ENCODE measurements around the gene ZNF23.

ZNF23 gene

DNA sequence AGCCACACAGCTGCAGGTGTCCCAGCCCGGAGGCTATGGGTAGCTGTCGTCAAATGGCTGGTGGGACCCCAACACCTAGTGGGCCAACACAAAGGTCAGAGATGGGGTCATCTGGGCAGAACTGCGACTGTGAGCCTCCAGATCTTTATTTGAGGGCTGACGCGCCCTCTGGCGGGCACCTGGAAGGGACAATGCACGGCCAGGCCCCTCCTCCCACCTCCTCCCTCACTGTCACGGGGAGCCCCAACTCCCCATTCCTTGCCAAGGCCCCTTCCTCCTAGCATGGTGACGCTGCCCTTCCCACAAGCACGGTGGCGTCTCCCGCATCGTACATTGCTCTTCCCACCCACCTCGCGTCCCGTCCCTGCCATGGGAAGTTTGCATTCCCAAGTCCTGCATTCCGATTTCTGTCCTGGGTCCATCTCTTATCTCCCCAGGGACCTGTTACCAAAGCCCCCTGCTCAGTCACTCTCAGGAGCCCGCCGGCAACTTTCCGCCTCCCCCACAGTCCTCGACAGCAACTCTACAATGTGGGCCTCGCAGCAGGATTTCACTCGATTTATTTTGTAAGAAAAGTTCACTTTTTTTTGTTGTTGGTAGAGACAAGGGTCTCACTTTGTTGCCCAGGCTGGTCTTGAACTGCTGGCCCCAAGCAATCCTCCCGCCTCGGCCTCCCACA, 21.2 kb downstream of the ZNF23 start:
- no peak overlapping the region for H3K9ac ChIP-seq (ENCODE audit: low read length)
- peaks cover 0 to 4% of the 10 kb centered on the region in 2 donors for H3K27me3 ChIP-seq (ENCODE audit: control insufficient read depth in 1 of 2, insufficient read depth in 2 of 2, low read length in 2 of 2)
- no peaks in the 10 kb centered on the region for H3K36me3 ChIP-seq (ENCODE audit: insufficient read depth, low read length)
- H3K9me3 ChIP-seq (ENCODE audit: low read length), result peaks cover 10% of the 10 kb centered on the region
- no peak overlapping the region for H3K27ac ChIP-seq (ENCODE audit: low read depth, low read length)
- H3K4me3 ChIP-seq (ENCODE audit: low read depth in 1 of 2, low read length in 2 of 2), result no peak overlapping the region
- no peaks in the 10 kb centered on the region for H3K4me1 ChIP-seq (ENCODE audit: insufficient read depth, low read length)

DNA sequence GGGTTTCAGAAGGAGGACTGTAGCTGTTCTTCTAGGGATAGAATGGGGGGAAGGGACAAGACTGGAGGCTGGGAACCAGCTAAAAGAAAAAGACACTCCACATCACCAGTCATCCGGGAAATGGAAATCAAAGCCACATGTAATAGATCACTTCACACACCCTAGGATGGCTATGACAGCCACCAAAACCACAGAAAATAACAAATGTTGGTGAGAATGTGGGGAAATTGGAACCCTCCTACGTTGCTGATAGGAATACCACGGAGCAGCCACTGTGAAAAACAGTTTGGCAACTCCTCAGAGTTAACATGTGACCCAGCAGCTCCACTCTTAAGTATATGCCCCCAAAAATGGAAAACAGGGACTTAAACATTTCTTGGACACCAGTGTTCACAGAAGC, 22.5 kb downstream of the ZNF23 start:
- Histone ChIP-seq H3K27me3 (ENCODE audit: control insufficient read depth in 1 of 2, insufficient read depth in 2 of 2, low read length in 2 of 2) (peaks cover 0 to 4% of the 10 kb centered on the region in 2 donors), H3K4me1 (ENCODE audit: insufficient read depth, low read length) (no peaks in the 10 kb centered on the region), H3K36me3 (ENCODE audit: insufficient read depth, low read length) (no peaks in the 10 kb centered on the region), H3K4me3 (ENCODE audit: low read depth in 1 of 2, low read length in 2 of 2) (no peak overlapping the region), H3K27ac (ENCODE audit: low read depth, low read length) (no peak overlapping the region), H3K9ac (ENCODE audit: low read length) (no peak overlapping the region), H3K9me3 (ENCODE audit: low read length) (peaks cover 1% of the 10 kb centered on the region)

DNA sequence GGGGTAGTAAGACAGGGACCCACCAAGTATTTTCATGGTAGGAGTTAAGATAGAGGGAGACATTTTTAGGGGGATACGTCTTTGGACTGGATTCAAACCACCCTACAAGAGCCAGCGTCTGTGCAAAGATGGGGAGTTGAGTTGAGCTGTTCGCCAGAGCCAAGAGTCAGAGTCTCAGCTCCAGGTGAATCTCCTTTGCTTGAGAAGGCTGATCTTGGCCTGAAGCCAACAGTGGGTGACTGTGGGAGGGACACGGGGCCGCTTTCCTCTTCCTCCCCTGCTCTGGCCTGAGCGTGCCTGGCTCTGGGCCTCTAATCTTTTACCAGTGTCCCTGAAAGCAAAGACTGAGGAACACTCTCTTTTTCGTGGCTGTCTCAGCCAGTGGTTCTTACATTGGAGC, 25.6 kb downstream of the ZNF23 start:
- no peak overlapping the region for H3K4me3 ChIP-seq (ENCODE audit: low read depth in 1 of 2, low read length in 2 of 2)
- no peaks in the 10 kb centered on the region for H3K36me3 ChIP-seq (ENCODE audit: insufficient read depth, low read length)
- no peak overlapping the region for H3K9ac ChIP-seq (ENCODE audit: low read length)
- H3K27me3 ChIP-seq (ENCODE audit: control insufficient read depth in 1 of 2, insufficient read depth in 2 of 2, low read length in 2 of 2), result peaks cover 0 to 4% of the 10 kb centered on the region in 2 donors
- no peaks in the 10 kb centered on the region for H3K4me1 ChIP-seq (ENCODE audit: insufficient read depth, low read length)
- no peak overlapping the region for H3K27ac ChIP-seq (ENCODE audit: low read depth, low read length)
- no peaks in the 10 kb centered on the region for H3K9me3 ChIP-seq (ENCODE audit: low read length)

DNA sequence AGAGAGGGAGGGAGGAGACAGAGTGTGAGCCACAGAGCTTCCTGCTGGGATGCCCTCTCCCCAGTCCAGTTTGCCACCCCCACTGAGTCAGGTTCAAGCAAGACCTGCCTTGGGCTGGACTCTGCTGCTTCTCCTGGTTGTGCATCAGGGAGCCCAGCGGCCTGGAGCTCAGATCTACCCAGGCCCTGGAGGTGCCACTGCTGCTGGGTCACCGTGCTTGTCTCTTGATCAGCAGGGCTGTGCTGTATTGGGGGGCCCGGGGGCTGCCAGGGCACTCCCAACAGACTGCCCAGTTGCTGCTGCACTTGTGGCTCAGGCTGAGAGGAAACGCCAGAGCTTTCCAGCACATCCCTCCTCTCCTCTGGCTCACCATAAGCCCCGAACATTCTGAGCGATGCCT, 29.1 kb downstream of the ZNF23 start:
- Histone ChIP-seq H3K9me3 (ENCODE audit: low read length) (no peaks in the 10 kb centered on the region), H3K4me1 (ENCODE audit: insufficient read depth, low read length) (no peaks in the 10 kb centered on the region), H3K36me3 (ENCODE audit: insufficient read depth, low read length) (no peaks in the 10 kb centered on the region), H3K4me3 (ENCODE audit: low read depth in 1 of 2, low read length in 2 of 2) (no peak overlapping the region), H3K27me3 (ENCODE audit: control insufficient read depth in 1 of 2, insufficient read depth in 2 of 2, low read length in 2 of 2) (no peaks in the 10 kb centered on the region), H3K27ac (ENCODE audit: low read depth, low read length) (no peak overlapping the region), H3K9ac (ENCODE audit: low read length) (no peak overlapping the region)

DNA sequence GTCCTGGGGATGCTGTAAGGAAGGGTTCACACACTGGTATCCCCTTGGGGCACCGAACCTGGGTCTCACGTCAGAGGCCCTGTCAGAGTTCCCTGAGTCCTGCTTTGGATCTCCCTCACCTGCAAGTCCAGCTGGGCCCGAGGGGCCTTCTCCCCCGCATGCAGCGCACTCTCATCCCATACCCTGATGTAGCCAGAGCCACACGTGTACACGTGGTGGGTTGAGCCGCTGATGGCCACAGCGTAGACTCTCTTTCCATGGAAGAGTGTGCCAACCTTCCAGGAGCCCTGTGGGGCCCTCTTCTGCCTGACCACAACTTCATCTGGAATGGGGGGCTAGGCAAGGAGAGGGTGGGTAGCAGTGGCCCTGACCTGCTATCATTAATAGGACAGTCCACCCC, 30.1 kb downstream of the ZNF23 start:
- Histone ChIP-seq H3K27ac (ENCODE audit: low read depth, low read length) (no peak overlapping the region), H3K4me3 (ENCODE audit: low read depth in 1 of 2, low read length in 2 of 2) (no peak overlapping the region), H3K36me3 (ENCODE audit: insufficient read depth, low read length) (no peaks in the 10 kb centered on the region), H3K9ac (ENCODE audit: low read length) (no peak overlapping the region), H3K4me1 (ENCODE audit: insufficient read depth, low read length) (no peaks in the 10 kb centered on the region), H3K27me3 (ENCODE audit: control insufficient read depth in 1 of 2, insufficient read depth in 2 of 2, low read length in 2 of 2) (no peaks in the 10 kb centered on the region), H3K9me3 (ENCODE audit: low read length) (no peaks in the 10 kb centered on the region)

DNA sequence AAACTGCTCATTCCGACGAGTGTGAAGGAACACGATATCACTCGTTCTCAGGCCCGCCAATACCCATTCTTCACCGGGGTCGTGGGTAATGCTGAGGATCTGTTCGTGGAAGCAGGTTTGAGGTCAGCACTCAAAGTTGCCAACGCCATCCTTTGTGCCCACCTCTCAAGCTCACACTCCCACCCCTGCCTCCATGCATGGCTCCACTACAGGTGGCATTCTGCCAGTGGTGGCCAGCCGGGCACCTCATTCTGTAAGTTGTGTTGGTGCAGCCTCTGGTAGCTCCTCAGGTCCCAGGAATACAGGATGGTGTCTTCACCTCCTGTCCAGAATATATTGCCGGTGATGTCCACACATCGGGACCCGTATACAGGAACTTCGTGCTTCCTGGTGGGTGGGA, 30.9 kb downstream of the ZNF23 start:
- Histone ChIP-seq H3K36me3 (ENCODE audit: insufficient read depth, low read length) (no peaks in the 10 kb centered on the region), H3K27me3 (ENCODE audit: control insufficient read depth in 1 of 2, insufficient read depth in 2 of 2, low read length in 2 of 2) (peaks cover 0 to 4% of the 10 kb centered on the region in 2 donors)

DNA sequence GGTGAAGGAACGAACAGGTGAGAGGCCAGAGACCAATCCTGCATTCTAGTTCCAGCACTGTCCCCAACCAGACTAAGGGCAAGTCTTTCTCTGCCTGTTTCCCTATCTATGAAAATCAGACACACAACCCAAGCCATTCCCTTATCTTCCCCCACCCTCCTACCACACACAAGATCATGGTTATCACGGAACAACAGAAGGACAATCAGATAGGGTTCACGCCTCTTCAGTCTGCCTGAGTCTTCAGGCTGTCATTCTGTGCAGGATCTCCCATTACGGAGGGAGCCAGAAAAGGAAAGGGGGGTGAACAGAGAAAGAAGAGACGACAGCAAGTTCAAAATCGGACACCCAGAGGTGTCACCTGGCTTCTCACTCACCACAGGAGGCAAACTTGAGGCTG, 31.3 kb downstream of the ZNF23 start:
- peaks cover 0 to 8% of the 10 kb centered on the region in 2 donors for H3K27me3 ChIP-seq (ENCODE audit: control insufficient read depth in 1 of 2, insufficient read depth in 2 of 2, low read length in 2 of 2)
- no peak overlapping the region for H3K27ac ChIP-seq (ENCODE audit: low read depth, low read length)
- no peak overlapping the region for H3K9ac ChIP-seq (ENCODE audit: low read length)
- no peaks in the 10 kb centered on the region for H3K36me3 ChIP-seq (ENCODE audit: insufficient read depth, low read length)
- no peaks in the 10 kb centered on the region for H3K9me3 ChIP-seq (ENCODE audit: low read length)
- H3K4me1 ChIP-seq (ENCODE audit: insufficient read depth, low read length), result no peaks in the 10 kb centered on the region
- H3K4me3 ChIP-seq (ENCODE audit: low read depth in 1 of 2, low read length in 2 of 2), result no peak overlapping the region

More for the DNA sequence above, 30.9 kb downstream of the ZNF23 start:
- Histone ChIP-seq H3K9me3 (ENCODE audit: low read length) (no peaks in the 10 kb centered on the region), H3K9ac (ENCODE audit: low read length) (no peak overlapping the region), H3K4me3 (ENCODE audit: low read depth in 1 of 2, low read length in 2 of 2) (no peak overlapping the region), H3K4me1 (ENCODE audit: insufficient read depth, low read length) (no peaks in the 10 kb centered on the region), H3K27ac (ENCODE audit: low read depth, low read length) (no peak overlapping the region)

DNA sequence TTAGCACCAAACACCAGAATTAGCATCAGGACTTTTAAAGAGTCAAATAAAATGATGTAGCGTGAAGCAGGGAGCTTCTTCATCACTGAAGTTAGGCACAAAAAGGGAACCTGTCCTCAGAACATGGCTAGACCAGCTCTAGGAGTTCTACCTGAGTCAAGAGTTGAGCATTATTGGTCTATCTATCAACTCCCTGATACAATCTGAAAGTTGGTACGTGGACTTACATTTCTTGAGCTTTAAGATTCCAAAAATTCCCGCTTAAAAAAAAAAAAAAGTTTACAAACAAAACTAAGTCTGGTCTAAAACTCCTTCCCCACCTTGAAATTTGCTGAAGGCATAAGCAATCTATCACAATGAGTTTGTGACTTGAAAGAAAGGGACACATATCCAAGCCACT, 32.5 kb downstream of the ZNF23 start:
- H3K9ac ChIP-seq (ENCODE audit: low read length), result no peak overlapping the region
- H3K27me3 ChIP-seq (ENCODE audit: control insufficient read depth in 1 of 2, insufficient read depth in 2 of 2, low read length in 2 of 2), result peaks cover 0 to 10% of the 10 kb centered on the region in 2 donors
- no peaks in the 10 kb centered on the region for H3K36me3 ChIP-seq (ENCODE audit: insufficient read depth, low read length)
- H3K9me3 ChIP-seq (ENCODE audit: low read length), result no peaks in the 10 kb centered on the region
- H3K4me3 ChIP-seq (ENCODE audit: low read depth in 1 of 2, low read length in 2 of 2), result no peak overlapping the region
- H3K27ac ChIP-seq (ENCODE audit: low read depth, low read length), result no peak overlapping the region
- H3K4me1 ChIP-seq (ENCODE audit: insufficient read depth, low read length), result no peaks in the 10 kb centered on the region

DNA sequence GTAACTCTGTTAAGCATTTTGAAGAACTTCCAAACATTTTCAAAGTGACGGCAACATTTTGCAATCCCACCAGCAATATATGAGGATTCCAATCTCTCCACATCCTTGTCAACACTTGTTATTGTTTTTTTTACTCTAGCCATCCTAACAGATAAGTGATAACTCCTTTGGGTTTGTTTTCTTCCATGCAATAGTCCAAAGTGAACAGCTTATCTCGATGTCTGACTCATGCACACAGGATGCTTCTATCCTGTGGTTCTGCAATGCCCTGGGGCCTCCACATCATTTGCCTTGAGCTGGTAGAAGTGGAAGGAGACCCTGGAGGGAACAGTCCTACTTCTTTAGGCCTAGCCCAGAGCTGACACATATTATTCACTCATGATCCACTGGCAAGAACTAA, 33.2 kb downstream of the ZNF23 start:
- no peak overlapping the region for H3K4me3 ChIP-seq (ENCODE audit: low read depth in 1 of 2, low read length in 2 of 2)
- peaks cover 0 to 10% of the 10 kb centered on the region in 2 donors for H3K27me3 ChIP-seq (ENCODE audit: control insufficient read depth in 1 of 2, insufficient read depth in 2 of 2, low read length in 2 of 2)
- H3K36me3 ChIP-seq (ENCODE audit: insufficient read depth, low read length), result no peaks in the 10 kb centered on the region
- no peak overlapping the region for H3K27ac ChIP-seq (ENCODE audit: low read depth, low read length)
- H3K9ac ChIP-seq (ENCODE audit: low read length), result no peak overlapping the region
- H3K4me1 ChIP-seq (ENCODE audit: insufficient read depth, low read length), result no peaks in the 10 kb centered on the region
- H3K9me3 ChIP-seq (ENCODE audit: low read length), result no peaks in the 10 kb centered on the region

DNA sequence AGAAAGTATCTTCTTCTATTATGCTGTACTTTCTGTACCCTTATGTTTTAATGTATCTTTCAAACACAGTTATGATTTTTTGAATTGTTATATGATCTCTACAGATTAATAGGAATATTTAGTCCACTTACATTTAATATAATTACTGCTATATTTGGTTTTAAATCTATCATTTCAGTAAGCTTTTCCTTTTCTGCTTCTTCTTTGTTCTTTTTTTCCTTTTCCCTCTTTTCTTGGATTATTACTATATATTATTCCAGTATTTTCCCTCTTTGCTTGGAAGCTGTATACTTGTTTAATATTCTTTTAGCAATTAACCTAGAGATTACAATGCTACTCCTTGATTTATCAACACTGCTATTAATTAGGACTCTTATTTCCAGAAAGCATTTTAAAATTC, 33.7 kb downstream of the ZNF23 start:
- Histone ChIP-seq H3K4me3 (ENCODE audit: low read depth in 1 of 2, low read length in 2 of 2) (no peak overlapping the region), H3K9ac (ENCODE audit: low read length) (no peak overlapping the region), H3K27ac (ENCODE audit: low read depth, low read length) (no peak overlapping the region), H3K9me3 (ENCODE audit: low read length) (no peaks in the 10 kb centered on the region), H3K4me1 (ENCODE audit: insufficient read depth, low read length) (no peaks in the 10 kb centered on the region), H3K36me3 (ENCODE audit: insufficient read depth, low read length) (no peaks in the 10 kb centered on the region), H3K27me3 (ENCODE audit: control insufficient read depth in 1 of 2, insufficient read depth in 2 of 2, low read length in 2 of 2) (peaks cover 0 to 10% of the 10 kb centered on the region in 2 donors)

DNA sequence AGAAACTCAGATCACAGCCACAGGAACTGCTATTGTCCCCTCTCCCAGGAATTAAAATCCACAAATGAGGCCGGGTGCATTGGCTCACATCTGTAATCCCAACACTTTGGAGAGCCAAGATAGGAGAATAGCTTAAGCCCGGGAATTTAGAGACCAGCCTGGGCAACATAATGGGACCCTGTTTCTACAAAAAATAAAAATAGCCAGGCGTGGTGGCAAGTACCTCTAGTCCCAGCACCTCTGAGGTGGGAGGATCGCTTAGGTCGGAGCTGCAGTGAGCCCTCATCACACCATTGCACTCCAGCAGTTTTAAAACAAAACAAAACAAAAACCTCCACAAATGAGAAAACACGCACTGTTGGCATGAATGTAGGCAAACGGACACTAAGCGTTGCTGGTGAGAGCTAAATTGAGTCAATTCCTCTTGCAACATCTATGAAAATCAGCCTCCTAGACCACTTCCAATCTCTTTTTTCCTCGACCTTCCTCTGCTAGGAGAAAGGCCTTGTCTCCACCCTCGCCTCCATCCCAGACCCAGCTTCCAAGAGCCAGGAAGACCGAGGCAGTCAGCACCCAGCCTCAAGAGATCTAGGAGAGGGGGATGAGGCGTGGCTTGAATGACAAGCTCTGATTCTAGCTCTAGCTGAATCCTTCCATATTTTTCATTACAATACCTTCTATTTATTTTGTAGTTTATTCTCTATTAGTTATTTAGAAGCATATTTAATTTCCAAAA, 35.0 kb downstream of the ZNF23 start:
- Histone ChIP-seq H3K36me3 (ENCODE audit: insufficient read depth, low read length) (no peaks in the 10 kb centered on the region), H3K4me1 (ENCODE audit: insufficient read depth, low read length) (no peaks in the 10 kb centered on the region), H3K4me3 (ENCODE audit: low read depth in 1 of 2, low read length in 2 of 2) (no peak overlapping the region), H3K27me3 (ENCODE audit: control insufficient read depth in 1 of 2, insufficient read depth in 2 of 2, low read length in 2 of 2) (peaks cover 0 to 10% of the 10 kb centered on the region in 2 donors), H3K9ac (ENCODE audit: low read length) (no peak overlapping the region), H3K9me3 (ENCODE audit: low read length) (no peaks in the 10 kb centered on the region), H3K27ac (ENCODE audit: low read depth, low read length) (no peak overlapping the region)

Data from muscle layer of colon (tissue), 2 donors.